HG03457 (cell line): ENCODE data around the gene AGTPBP1.

Source experiments
- ATAC-seq: cut with Tn5 transposase; IDR thresholded peaks from one replicate; pipeline ENCODE4 v1.9.1; 2021; ENCODE audit warnings: moderate number of reproducible peaks; ENCODE audit not compliant: unreplicated experiment

The AGTPBP1 gene

DNA sequence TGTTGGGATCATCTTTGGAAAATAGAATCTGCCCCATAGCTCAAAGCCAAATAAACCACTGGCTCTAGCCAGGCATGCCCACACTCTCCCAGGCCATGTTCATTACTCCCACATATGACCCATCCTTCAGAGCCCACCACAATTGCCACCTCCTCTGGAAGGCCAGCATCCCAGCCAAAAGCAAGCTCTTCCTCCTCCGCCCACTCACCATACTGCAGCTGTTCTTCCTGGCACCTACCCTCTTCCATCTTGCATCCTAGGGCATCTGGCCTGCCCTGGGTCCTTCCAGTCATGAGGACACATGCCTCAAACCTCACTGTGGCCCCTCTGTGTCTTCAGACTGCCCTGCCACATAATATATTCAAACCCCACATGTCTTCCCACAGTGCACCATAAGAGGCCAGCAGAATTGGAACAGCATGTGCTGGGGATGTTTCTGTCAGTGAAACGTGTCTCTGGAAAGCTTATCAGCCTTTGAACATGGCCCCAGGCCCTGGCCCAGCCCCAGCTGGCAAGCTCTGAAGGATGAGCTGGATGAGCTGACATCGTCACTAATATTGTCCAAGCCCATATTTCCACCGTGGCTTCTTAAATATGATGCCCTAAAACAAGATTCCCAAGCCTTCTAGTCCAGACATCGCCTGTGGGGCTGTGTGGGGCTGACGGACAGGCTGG is 230.8 kb downstream of the AGTPBP1 start:
- no peak for ATAC-seq

- no peak for ATAC-seq
Observed at GRCh38 chr9:85508616-85509015, 233.1 kb downstream of the AGTPBP1 start.

DNA sequence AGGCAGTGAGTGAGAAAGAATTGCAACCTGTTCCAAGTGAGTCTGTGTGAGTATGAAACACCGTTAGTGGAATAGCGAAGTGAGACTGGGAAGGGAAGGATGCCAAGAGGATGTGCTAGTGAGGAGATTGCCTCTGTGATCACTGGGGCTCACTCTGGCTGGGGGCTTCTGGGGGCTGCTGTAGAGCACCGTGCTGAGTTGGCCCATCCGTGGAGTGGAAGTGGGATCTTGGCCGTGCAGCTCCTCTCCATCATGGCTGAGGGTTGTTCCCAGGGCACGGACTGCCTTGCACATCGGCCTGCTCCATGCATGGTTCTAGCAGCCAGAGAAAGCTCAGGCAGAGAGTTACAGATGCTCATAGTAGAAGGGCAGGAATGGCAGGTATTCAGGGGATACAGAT is 236.1 kb downstream of the AGTPBP1 start:
- no peak for ATAC-seq

- ATAC-seq = no peak
Observed at GRCh38 chr9:85502815-85503655, 238.7 kb downstream of the AGTPBP1 start.

DNA sequence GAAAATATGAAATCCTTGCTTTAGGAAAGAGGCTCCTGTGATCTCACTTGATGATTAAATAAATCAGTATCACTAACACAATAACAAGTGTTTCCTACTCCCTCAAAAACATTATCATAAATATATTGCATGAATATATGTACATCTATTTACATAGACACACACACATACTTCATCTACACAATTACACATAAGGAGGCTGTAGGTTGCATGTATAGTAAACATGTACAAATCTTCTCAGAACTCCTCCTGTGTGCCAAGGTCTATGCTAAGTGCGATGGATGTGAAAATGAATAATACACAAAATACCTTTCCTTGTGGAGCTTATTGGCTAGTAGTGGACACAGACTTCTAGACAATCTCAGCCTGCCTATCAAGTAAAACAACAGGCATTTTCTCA is 239.9 kb downstream of the AGTPBP1 start:
- no peak for ATAC-seq

- no peak for ATAC-seq
Observed at GRCh38 chr9:85501456-85501855, 240.3 kb downstream of the AGTPBP1 start.
